Progenitor cell of endocrine pancreas (in vitro differentiated cells): ENCODE measurements around the gene DDIT4L. TPM values are rescaled to one million over a fixed set of nuclear protein-coding genes. Genes with fewer than 3 reads are reported as not detected.

Experiments used
- DNase-seq: peaks from one replicate; pipeline ENCODE4 v3.0.0; 2021; ENCODE audit warnings: low spot score; ENCODE audit not compliant: unreplicated experiment
- H3K27ac Mint-ChIP-seq: 2 replicates; pipeline ENCODE4 v1.8.0; 2021; ENCODE audit warnings: mild to moderate bottlenecking, moderate library complexity, mixed read lengths
- H3K27me3 Mint-ChIP-seq: 2 replicates; pipeline ENCODE4 v1.8.0; 2021; ENCODE audit warnings: mixed read lengths
- H3K36me3 Mint-ChIP-seq: 2 replicates; pipeline ENCODE4 v1.8.0; 2022; ENCODE audit warnings: mixed read lengths; ENCODE audit not compliant: insufficient read depth
- H3K4me1 Mint-ChIP-seq: 2 replicates; pipeline ENCODE4 v1.8.0; 2021; ENCODE audit warnings: low read depth, mixed read lengths
- H3K4me3 Mint-ChIP-seq: 2 replicates; pipeline ENCODE4 v1.8.0; 2021; ENCODE audit warnings: low read depth, mild to moderate bottlenecking, moderate library complexity, mixed read lengths
- H3K9me3 Mint-ChIP-seq: 2 replicates; pipeline ENCODE4 v1.8.0; 2021; ENCODE audit warnings: low read depth, mixed read lengths
- CTCF ChIP-seq: fragments of 200-600 bp; sonication (generic); IDR thresholded peaks from one replicate; pipeline ENCODE4 v1.5.0; 2021; ENCODE audit warnings: antibody characterized with exemption, mild to moderate bottlenecking; ENCODE audit not compliant: unreplicated experiment
- total RNA-seq: library from RNA; stranded (reverse); gene quantifications from 2 replicates; pipeline ENCODE4 v1.2.1, GENCODE V29; 2021

Gene DDIT4L
- total RNA-seq, 1 donor from 2014 or later: 2.6 TPM

GRCh38 chr4:100188829-100189228 is 1.4 kb downstream of the DDIT4L start:
- Mint-ChIP-seq H3K4me1 (peaks cover 15% of the 10 kb centered on the region), H3K4me3 (peak overlapping the region; percentile 81), H3K27ac (no peak overlapping the region), H3K27me3 (peaks cover 29% of the 10 kb centered on the region), H3K9me3 (no peaks in the 10 kb centered on the region), H3K36me3 (peaks cover 2% of the 10 kb centered on the region)
- no peak for DNase-seq
- no peak for TF ChIP-seq CTCF

GRCh38 chr4:100187781-100188180 is 2.5 kb downstream of the DDIT4L start:
- Mint-ChIP-seq H3K27ac (no peak overlapping the region), H3K27me3 (peaks cover 29% of the 10 kb centered on the region), H3K9me3 (no peaks in the 10 kb centered on the region), H3K4me3 (no peak overlapping the region), H3K4me1 (peaks cover 15% of the 10 kb centered on the region), H3K36me3 (peaks cover 2% of the 10 kb centered on the region)
- DNase-seq: no peak
- TF ChIP-seq CTCF: no peak

- Mint-ChIP-seq H3K9me3 (no peaks in the 10 kb centered on the region), H3K27me3 (peaks cover 10% of the 10 kb centered on the region), H3K27ac (no peak overlapping the region), H3K4me3 (no peak overlapping the region), H3K4me1 (peaks cover 10% of the 10 kb centered on the region), H3K36me3 (peaks cover 2% of the 10 kb centered on the region)
- no peak for DNase-seq
- no peak for TF ChIP-seq CTCF
Observed at GRCh38 chr4:100184787-100185186, 5.5 kb downstream of the DDIT4L start.

GRCh38 chr4:100177855-100178254 is 12.4 kb downstream of the DDIT4L start:
- no peak overlapping the region for H3K4me3 Mint-ChIP-seq

GRCh38 chr4:100177126-100177525 is 13.1 kb downstream of the DDIT4L start:
- Mint-ChIP-seq H3K4me3 (no peak overlapping the region), H3K27ac (no peak overlapping the region), H3K27me3 (no peaks in the 10 kb centered on the region), H3K36me3 (no peaks in the 10 kb centered on the region), H3K9me3 (no peaks in the 10 kb centered on the region), H3K4me1 (peaks cover 3% of the 10 kb centered on the region)
- DNase-seq: no peak
- no peak for TF ChIP-seq CTCF

More at GRCh38 chr4:100177855-100178254, 12.4 kb downstream of the DDIT4L start:
- Mint-ChIP-seq H3K27ac (no peak overlapping the region), H3K4me1 (peaks cover 3% of the 10 kb centered on the region), H3K36me3 (no peaks in the 10 kb centered on the region), H3K27me3 (no peaks in the 10 kb centered on the region), H3K9me3 (no peaks in the 10 kb centered on the region)
- TF ChIP-seq CTCF: no peak
- DNase-seq: no peak
